ENCODE data around the gene ATF7. TPM values are rescaled to one million over a fixed set of nuclear protein-coding genes. Genes with fewer than 3 reads are reported as not detected.
A peak's percentile ranks its signal among the peaks of the same experiment; 100 is the strongest.

The ATF7 gene
- total and polyA plus RNA-seq, 9 of the 15 experiments (the other 6 are each of a cell fraction or from before 2014, with no cell fraction given) = 10.6 to 30.4 (median 20.7) TPM

- 94% methylated on average over 1 of the region's 1 CpG for WGBS (ENCODE audit: insufficient coverage, low coverage, missing lambda C conversion rate)
- H3K9me3 ChIP-seq (replicated peaks; ENCODE audit: control insufficient read depth, insufficient read depth, low read depth, low read length) = no peaks in the 10 kb centered on the region
- H3K9me1 ChIP-seq (ENCODE audit: control insufficient read depth, insufficient read depth, low read length) = peaks cover 3% of the 10 kb centered on the region
- FAIRE-seq (peak; percentile 58), ATAC-seq (no peak), DNase-seq (ENCODE audit: extremely low read depth in 1 of 4, low spot score in 3 of 4) (no peak)
- ChIA-PET CTCF (ENCODE audit: low intra/inter-chr PET ratio) (interaction anchor here (0.7 kb wide), 1 partner anchor 432 kb away, joined by 4 read pairs; no protein-coding TSS in a partner anchor), POLR2A (interaction anchor here (0.6 to 8.8 kb wide), 8 partner anchors 10 to 184 kb away, joined by 3 to 87 read pairs (median 4); partner anchors contain the start of genes PFDN5 and TARBP2)
- H3K36me3 ChIP-seq (ENCODE audit: control insufficient read depth, insufficient read depth, low read length) = peaks cover 98% of the 10 kb centered on the region
- H3K4me3 ChIP-seq = no peak overlapping the region
- H3K9ac ChIP-seq (ENCODE audit: insufficient read depth in 1 of 2, low read depth in 2 of 2, low read length in 2 of 2) = no peak overlapping the region
- H3K79me2 ChIP-seq (ENCODE audit: control insufficient read depth, insufficient read depth, low read length) = peaks cover 40% of the 10 kb centered on the region
- intact Hi-C loops (cut with micrococcal nuclease) (no loop called here), in situ Hi-C loops (cut with MboI) (no loop called here)
- no peaks in the 10 kb centered on the region for H3K27me3 ChIP-seq (ENCODE audit: control insufficient read depth in 2 of 2, insufficient read depth in 2 of 2, low read length in 2 of 2)
- H4K20me1 ChIP-seq (replicated peaks; ENCODE audit: control insufficient read depth, insufficient read depth, low read length) = peaks cover 29% of the 10 kb centered on the region
- TF ChIP-seq POLR2A (conservative IDR thresholded peaks at IDR 0.05) (peak; percentile 6; the same call in 1 of the 2 replicates), MCM5 (IDR thresholded peaks at IDR 0.05; ENCODE audit: low read depth) (no peak)
- H2AFZ ChIP-seq (ENCODE audit: low read depth, low read length) = no peak overlapping the region
- no TSS peak for BruUV-seq (replicated peaks)
- peak overlapping the region; percentile 32; the same call in 1 of the 3 replicates for H3K27ac ChIP-seq (ENCODE audit: extremely low read depth, low read depth, low read length)
- H3K4me1 ChIP-seq (replicated peaks in 1 of 2; ENCODE audit: control insufficient read depth in 2 of 2, insufficient read depth in 2 of 2, low read length in 2 of 2) = peaks cover 0 to 11% of the 10 kb centered on the region in 2 experiments; a peak in 3 of 5 replicates
- no peak overlapping the region for H3K4me2 ChIP-seq (ENCODE audit: insufficient read depth, low read length)
These were observed 147.3 kb downstream of the ATF7 start for GRCh38 chr12:53478865-53479264.

- Histone ChIP-seq H3K9me1 (ENCODE audit: control insufficient read depth, insufficient read depth, low read length) (no peaks in the 10 kb centered on the region), H3K4me3 (no peak overlapping the region), H3K9me3 (replicated peaks; ENCODE audit: control insufficient read depth, insufficient read depth, low read depth, low read length) (no peaks in the 10 kb centered on the region), H3K9ac (ENCODE audit: insufficient read depth in 1 of 2, low read depth in 2 of 2, low read length in 2 of 2) (no peak overlapping the region), H3K27me3 (ENCODE audit: control insufficient read depth in 2 of 2, insufficient read depth in 2 of 2, low read length in 2 of 2) (no peaks in the 10 kb centered on the region), H3K4me2 (ENCODE audit: insufficient read depth, low read length) (no peak overlapping the region), H3K27ac (ENCODE audit: extremely low read depth, low read depth, low read length) (no peak overlapping the region), H2AFZ (ENCODE audit: low read depth, low read length) (no peak overlapping the region), H4K20me1 (replicated peaks; ENCODE audit: control insufficient read depth, insufficient read depth, low read length) (peaks cover 37% of the 10 kb centered on the region), H3K36me3 (ENCODE audit: control insufficient read depth, insufficient read depth, low read length) (peaks cover 98% of the 10 kb centered on the region), H3K4me1 (replicated peaks in 1 of 2; ENCODE audit: control insufficient read depth in 2 of 2, insufficient read depth in 2 of 2, low read length in 2 of 2) (peaks cover 0 to 5% of the 10 kb centered on the region in 2 experiments; a peak in 3 of 5 replicates), H3K79me2 (ENCODE audit: control insufficient read depth, insufficient read depth, low read length) (peaks cover 57% of the 10 kb centered on the region)
- in situ Hi-C loops (cut with MboI) = no loop called here
- FAIRE-seq = no peak
- peak in 3 of 4 experiments; percentile 26 to 52 (median 43) for DNase-seq (ENCODE audit: extremely low read depth in 1 of 4, low spot score in 3 of 4)
- ChIA-PET CTCF (ENCODE audit: low intra/inter-chr PET ratio) (interaction anchor here (0.6 to 1.6 kb wide), 4 partner anchors 124 to 153 kb away, joined by 3 to 9 read pairs (median 4); no protein-coding TSS in a partner anchor), POLR2A (interaction anchor here (0.6 to 8.8 kb wide), 6 partner anchors 13 to 156 kb away, joined by 3 to 87 read pairs (median 4); partner anchors contain the start of gene TARBP2)
- peak; percentile 60 for ATAC-seq
- intact Hi-C loops (cut with micrococcal nuclease) = no loop called here
- BruUV-seq (replicated peaks) = no TSS peak
- 77% methylated on average over 2 of the region's 2 CpGs for WGBS (ENCODE audit: insufficient coverage, low coverage, missing lambda C conversion rate)
- TF ChIP-seq CTCF (IDR thresholded peaks at IDR 0.05 in 2 of 3, conservative IDR thresholded peaks at IDR 0.05 in 1 of 3; ENCODE audit: insufficient read depth in 2 of 3, low read depth in 1 of 3, low read length in 3 of 3) (peak; percentile 30 to 52 (median 35); a peak in 3 of 6 replicates), SREBF1 (IDR thresholded peaks at IDR 0.05; ENCODE audit: borderline replicate concordance, low read depth, low read length) (no peak), IRF2 (CRISPR knock-in tag; IDR thresholded peaks at IDR 0.05) (no peak), POLR2AphosphoS5 (IDR thresholded peaks at IDR 0.05; ENCODE audit: control insufficient read depth, insufficient read depth, low read depth, low read length) (peak; percentile 43), THRAP3 (IDR thresholded peaks at IDR 0.05; ENCODE audit: borderline replicate concordance) (no peak), EGR1 (conservative IDR thresholded peaks at IDR 0.05) (no peak), ZFP30 (CRISPR knock-in tag; IDR thresholded peaks at IDR 0.05; ENCODE audit: borderline replicate concordance) (no peak), PRMT5 (CRISPR knock-in tag; IDR thresholded peaks at IDR 0.05) (no peak), EWSR1 (IDR thresholded peaks at IDR 0.05; ENCODE audit: borderline replicate concordance, low read depth, partially characterized antibody) (no peak), BDP1 (IDR thresholded peaks at IDR 0.05; ENCODE audit: insufficient read depth, insufficient read length) (no peak), DACH1 (IDR thresholded peaks at IDR 0.05; ENCODE audit: partially characterized antibody) (no peak), MED1 (CRISPR knock-in tag; IDR thresholded peaks at IDR 0.05; ENCODE audit: borderline replicate concordance) (no peak), TEAD2 (tag; IDR thresholded peaks at IDR 0.05) (no peak), EP400 (IDR thresholded peaks at IDR 0.05) (no peak)
These were observed 149.4 kb downstream of the ATF7 start for GRCh38 chr12:53476769-53477209.

All from K562 (cell line).